Activated CD4-positive, alpha-beta T cell treated with anti-CD3 and anti-CD28 coated beads, Interleukin-2, amount 50 U/mL, for 48 hours (primary cell): ENCODE measurements around the gene LAMA5.

Experiments
- DNase-seq, 2 experiments: peaks; one replicate each; pipeline ENCODE4 v3.0.0-alpha.2; 2020

Gene LAMA5

DNA sequence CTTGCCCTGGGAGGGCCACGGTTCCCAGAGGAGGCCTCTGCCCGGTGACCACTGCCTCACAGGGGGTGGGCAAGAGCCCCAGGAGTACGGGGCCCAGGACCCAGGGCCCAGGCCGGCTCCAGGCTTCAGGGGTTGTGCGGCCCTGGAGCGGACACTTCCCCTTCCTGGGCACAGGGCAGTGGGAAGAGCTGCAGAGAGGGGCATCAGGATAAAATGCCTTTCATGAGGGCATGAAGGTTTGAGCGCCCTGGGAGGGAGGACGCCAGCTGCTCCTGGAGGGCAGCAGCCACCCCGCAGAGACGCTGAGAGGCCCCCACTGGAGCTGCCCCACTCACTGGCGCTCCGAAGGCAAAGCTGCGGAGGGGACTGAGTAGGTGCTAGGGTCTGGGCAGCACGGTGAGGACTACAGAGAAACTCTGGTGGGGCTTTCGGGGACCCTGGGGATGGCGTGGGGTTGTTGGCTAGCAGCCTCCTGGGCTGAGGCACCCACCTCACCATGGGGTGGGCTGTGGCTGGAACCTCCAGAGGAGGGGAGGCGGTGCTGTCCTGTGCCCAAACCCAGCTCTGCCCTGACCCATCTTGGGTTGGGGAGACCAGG lies 10.4 kb downstream of the LAMA5 start:
- no peak for DNase-seq

DNA sequence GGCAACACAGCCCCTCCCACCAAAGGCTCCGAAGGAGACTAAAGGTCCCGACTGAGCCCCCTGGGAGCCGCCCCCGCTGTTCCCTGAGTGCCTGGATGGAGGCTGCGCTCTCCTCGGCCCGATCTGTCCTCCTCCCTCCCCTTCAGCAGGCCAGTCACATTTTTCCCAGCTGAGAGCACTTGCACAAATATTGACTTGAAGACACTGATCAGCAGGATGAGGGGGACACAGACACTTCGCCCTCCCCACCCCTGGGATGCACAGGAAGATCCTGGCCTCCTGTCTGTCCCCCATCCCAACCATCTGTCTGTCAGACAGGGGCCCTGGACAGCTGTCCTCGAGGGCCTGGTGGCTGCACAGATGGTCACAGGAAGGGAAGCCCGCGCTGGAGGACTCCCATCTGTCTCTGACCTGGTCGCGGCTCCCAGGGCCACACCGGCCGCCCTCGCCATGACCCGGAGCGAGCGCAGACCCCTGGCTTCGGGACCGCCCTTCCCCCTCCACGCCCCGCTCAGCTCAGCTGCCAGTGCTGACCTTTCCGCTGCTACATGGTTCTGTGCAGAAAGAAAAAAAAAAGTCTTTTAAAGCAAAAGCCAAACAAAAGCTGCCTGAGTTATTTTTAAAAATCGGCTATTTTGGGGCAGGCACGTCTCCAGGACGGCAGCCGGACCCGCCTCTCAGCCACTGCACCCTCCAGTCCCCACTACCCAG lies 11.1 kb downstream of the LAMA5 start:
- no peak for DNase-seq

DNA sequence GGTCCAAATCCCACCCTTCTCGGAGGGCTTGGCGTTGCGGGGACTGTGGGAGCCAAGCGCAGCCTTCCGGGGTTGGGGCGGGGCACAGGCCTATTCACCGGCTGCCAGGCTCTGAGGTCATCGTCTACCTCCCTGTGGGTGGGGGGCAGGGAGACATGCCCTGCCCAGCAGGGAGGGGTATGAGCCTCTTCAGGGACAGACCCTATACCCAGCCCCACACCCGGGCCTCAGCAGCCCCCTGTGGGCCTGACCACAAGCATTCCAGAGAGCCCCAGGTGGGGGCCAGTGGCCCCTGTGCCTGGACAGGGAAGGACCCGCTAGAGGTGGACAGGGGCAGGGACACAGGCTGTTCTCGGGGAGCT lies 11.6 kb downstream of the LAMA5 start:
- DNase-seq, result no peak

DNA sequence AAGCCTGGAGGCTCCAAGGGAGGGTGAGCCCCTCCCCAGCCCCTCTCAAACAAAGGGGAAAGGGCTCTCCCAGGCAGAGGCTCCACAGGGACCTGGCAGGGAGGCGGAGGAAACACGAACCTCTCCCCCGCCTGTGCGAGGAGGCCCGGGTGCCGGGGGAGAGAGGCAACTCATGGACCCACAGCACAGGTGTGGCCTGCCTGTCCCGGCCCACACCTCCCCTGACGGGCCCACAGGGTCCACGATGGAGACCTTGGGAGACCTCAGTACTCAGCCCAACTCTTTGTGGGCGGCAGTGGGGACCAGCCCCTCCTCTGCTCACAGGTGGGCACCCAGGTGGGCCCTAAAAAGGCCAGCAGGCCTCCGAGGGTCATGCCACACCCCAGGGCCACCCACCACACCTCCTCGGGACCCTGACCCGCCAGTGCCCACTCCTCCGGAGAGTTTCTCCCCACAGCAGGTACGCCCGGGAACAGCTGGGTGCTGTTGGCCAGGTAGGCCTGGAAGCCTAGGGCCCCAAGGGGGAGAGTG lies 12.2 kb downstream of the LAMA5 start:
- no peak for DNase-seq

DNA sequence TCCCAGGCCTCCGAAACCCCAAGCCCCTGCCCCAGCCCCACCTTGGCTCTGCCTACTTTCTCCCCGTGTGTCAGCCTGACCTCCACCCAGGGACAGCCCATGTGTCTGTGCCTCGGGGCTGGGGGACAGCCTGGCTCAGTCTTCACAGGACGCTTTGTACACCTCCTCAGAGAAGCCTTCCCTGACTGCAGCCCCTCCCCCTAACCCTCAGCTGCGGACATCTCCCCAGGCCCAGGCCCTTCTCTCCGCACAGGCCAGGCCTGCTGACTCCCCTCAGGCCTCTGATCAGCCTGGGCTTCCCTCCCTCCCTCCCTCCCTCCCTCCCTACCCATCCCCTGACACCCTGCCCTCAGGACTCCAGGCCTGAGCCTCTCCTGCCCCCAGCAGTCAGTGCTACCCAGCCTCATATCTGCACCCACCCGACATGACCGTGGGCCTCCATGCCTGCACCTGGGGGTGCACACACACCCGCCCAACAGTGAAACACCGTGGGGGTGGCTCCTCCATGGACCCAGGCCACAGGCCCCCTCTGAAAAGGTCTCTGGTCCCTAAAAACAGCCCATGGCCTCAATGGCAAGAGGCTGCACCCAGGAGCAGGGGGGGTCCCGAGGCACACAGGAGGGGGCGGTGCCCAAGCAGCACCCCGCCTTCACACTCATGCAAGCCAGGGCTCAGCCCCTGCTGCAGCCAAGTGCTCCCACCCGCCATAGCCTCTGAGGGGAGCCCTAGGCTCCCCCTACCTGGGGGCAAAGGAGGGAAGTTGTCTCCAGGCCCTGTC lies 12.9 kb downstream of the LAMA5 start:
- DNase-seq, result no peak

DNA sequence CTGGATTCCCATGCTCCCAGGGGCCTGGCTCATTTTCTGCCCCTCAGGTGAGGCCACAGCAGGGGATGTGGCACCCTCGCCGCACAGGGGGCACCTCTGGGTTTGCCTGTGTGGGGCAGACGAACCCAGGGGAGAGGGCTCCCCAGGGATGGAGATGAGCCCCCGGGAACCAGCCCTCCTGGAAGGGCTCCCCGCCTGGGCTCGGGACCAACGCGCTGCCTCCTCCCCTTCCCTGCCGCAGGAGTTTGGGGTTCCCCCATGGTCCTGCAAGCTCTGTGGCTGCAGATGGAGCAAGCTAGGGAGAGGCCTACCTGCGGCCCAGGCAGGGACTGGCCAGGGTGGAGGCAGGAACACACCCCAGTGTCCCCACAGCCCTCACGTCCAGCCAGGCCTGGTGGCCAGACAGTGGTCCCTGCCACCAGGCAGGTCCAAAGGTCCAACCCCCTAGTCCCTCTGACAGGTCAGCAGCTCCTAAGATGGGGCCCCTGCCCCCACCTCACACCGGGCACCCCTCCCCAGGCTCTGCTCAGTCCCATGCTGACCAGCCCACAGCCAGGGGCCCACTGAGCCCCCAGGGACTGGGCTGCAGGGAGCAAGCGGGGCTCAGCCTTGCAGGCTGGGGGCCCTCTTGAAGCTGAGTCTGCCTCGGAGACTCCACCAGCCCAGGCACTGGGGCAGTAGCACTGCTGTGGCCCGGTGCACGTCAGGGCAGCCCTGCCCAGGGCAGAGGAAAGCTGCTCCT lies 13.7 kb downstream of the LAMA5 start:
- DNase-seq, result no peak

DNA sequence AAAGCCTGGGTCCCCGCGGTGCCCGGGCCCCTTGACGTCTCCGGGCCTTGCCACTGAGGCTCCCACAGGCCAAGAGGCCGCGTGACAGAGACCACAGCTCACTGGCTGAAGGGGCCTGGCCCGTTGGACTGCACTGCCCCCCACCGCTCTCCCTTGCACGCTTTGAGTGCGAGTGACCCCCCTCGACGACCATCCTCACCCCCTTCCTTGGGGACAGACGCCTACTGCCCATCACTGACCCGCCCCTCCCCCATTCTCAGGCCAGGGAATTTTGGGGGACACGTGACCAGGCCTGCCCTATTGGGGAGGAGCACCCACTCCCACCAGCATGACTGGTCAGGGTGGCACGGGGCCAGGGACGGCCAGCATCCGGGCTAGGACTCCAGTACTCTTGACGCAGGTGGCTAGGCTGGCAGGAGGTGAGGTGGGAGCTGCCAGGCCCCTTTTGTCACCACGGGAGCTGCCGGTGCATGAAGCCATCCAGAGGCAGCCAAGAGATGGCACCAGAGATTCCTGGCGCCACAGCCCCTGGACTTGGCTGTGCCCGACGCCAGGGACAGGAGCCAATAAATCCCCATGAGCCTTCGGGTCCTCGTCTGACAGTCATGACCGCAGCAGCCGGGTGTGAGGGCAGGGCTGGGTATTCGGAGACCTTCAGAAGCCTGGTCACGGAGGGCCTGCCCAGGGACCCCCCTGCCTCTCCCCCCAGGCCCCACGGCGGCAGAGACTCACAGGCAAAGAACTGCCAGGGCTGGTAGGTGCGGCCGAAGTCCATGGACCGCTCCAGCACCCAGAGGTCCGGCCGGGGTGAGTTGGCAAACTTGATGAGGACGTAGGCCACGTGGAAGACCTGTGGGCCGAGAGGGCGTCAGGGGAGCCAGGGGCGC lies 14.5 kb downstream of the LAMA5 start:
- no peak for DNase-seq

DNA sequence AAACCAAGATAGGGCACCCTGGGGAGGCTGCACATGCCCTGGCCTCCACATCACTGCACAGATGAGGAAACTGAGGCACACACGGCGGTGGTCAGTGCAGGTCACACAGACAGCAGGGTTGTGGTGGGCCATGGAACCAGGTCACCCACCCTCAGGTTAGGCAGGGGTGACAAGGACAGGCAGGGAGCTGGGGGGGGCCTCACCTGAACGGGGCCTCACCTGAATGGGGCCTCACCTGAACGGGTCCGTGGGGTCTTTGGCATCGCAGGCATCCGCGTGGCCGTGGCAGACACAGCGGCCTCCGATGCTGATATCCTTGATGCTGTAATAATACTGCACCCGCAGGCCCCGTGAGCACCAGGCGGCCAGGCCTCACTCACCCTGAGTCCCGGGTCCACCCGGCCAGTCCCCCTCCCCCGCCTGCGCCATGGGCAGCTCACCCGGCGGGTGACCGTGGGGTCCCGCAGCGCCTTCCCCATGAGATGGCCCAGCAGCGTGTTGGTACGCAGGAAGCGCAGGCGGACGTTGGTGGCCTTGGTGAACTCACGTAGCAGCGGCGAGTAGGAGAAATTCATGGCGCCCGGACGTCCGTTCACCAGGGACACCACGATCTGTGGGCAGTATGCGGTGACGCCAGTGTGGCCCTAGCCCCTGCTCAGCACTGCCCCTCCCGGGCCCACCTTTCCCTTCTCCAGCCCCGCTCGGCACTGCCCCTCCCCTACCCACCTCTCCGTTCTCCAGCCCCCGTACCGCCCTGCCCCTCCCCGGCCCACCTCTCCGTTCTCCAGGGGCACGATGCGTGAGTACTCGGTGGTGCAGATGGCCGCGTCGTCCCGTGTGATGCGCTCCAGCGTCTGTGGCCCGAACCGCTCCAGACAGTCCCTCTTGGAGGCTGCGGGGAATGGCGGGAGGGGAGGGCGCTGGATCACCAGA lies 15.4 kb downstream of the LAMA5 start:
- DNase-seq, result no peak

DNA sequence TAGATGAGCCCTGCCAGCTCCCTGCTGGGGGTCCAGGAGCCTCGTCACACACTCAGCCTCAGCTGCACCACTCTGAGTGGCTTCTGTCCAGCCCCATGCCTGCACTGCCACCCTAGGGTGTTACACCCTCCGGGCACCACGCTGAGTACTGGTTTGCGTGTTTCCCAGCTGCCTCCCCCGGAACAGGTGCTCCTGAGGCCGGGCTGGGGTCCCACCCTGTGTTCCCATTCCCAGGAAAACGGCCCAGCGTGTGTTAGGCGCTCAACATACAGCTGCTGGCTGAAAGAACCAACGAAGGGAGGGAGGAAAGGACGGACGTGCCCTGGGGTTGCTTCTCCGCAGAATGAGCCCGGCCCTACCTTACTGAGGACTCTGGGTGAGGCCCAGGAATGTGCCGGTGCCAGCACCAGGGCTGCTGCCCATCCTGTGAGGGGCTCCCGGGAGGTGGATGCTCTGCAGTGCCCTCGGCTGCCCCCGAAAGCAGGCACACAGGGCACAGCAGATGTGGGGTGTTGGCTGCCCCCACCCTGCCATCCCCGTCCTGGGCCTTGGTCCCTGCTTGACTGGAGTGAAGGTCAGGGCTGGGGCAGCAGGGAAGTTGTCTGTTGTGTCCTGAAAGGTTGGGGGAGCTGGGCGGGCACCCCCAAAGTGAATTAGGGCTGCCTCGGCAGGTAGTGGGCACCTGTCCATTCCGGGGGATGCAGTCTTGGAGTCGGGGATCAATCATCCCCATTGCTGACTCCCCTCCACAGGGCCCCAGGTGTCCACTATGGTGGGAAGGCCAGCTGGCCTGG lies 16.3 kb downstream of the LAMA5 start:
- DNase-seq, result no peak

DNA sequence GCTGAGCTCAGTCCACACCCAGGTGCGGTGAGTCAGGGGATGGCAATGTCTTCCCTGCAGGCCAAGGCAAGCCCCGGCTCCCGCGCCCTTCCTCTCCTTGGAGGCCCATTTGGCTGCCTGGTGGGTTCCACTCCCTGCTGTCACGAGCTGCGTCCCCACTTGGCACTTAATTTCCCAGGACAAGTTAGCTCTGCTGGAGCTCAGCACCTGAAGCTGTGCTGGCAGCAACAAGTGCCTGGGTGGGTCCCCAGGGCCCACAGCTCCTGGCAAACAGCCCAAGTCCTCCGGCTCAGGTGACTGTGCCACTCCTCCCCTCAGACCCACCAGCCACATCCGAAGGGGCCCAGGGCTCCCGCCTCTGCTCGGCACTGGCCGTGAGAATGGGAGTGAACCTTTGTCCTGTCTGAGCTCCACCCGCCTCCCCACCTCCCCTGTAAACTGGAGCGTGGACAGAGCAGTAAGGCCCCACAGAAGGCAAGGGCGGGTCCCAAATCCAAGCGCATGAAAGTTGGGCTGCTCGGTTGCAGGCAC lies 16.9 kb downstream of the LAMA5 start:
- DNase-seq, result no peak

DNA sequence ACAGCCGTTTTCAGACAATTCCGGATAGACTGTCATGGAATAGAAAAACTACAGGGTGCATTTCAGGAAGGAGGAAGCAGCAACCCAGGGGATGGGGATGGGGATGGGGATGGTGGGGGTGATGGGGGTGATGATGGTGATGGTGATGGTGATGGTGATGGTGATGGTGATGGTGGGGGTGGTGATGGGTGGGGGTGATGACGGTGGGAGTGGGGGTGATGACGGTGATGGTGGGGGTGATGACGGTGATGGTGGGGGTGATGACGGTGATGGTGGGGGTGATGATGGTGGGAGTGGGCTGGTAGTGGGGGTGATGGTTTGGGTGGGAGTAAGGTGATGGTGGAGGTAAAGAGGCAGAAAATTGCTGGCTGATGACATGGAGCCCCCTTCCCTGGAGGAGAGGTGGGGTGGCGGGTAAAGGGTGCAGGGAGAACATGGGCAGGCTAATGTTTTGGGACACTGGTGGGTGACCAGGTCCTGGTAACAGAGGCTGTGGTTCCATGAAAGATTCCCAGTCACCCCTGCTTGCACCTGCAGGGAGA lies 17.5 kb downstream of the LAMA5 start:
- DNase-seq, result no peak

DNA sequence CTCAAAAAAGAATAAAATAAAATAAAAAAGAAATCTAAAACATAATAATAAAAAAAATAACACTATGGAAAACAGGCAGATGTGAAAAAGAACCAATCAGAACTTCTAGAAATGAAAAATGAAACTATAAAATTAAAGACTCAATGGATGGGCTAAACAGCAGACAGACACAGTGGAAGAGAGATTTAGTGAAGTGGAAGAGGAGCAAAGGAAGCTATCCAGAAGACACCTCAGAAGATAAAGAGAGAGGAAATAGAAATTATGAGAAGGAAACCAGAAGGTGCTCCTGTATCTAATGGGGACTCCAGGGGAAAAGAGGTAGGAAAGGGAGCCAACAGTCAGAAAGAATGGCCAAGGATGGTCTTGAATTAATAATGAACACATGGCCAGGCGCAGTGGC lies 18.5 kb downstream of the LAMA5 start:
- no peak for DNase-seq

DNA sequence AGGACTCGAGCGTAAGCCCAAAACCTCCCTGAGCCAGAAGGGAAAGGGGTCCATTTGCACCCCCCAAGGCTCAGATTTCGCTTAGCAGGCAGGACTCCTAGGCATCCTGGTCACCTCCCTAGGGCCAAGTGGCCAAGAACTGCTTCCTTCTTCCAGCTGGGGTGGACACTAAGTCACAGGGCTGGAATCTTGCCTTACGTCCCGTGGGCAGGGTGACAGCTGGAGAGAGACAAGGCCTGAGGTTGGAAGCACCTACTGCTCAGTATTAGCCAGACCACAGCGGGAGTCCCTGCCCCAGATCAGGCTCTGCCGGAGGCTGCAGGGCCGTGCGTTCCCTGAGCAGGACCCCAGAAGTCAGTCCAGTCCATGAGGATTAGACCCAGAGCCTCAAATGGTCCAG lies 19.7 kb downstream of the LAMA5 start:
- DNase-seq, result no peak

DNA sequence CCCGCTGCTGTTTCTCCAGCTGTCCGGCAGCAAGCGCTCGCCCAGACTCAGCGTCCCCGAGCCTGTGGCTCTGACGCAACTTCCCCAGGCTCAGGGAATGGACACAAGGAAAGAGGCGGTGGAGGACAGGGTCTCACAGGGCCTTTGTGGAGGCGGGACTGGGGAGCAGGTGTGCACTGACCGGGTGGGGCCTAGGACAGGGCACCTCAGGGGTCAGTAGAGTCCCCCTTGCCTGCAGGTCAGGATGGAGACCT lies 20.0 kb downstream of the LAMA5 start:
- DNase-seq, result no peak

DNA sequence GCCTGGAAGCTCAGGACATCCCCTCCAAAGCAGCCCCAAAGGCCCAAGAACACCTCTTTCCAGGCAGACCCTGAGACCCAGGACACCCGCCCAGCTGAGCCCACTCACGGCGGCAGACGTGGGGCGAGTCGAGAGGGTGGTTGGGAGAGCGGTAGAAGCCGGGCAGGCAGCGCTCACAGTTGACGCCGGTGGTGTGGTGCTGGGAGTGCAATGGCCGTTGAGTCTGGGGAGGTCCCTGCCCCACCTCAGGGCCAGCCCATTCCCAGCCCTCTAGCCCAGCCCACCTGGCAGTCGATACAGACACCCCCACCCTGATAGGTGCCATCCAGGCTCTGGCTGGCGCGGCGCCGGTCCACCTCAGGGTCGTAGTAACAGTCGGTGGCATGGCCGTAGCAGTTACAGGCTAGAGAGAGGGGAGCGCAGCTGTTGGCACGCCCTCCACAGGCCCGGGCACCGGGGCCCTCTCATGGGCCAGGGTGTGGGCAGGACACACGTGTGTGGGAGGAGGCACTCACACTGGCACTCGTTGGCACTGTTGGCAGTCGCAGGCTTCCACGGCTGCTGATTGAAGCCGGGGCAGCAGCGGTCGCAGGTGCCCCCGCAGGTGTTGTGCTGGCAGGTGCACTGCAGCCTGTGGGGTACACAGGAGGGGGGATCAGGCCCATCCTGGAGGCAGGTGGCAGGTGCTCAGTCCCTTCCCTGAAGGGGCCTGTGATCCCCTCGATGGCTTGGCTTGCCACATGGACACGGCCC lies 20.5 kb downstream of the LAMA5 start:
- DNase-seq, result no peak

DNA sequence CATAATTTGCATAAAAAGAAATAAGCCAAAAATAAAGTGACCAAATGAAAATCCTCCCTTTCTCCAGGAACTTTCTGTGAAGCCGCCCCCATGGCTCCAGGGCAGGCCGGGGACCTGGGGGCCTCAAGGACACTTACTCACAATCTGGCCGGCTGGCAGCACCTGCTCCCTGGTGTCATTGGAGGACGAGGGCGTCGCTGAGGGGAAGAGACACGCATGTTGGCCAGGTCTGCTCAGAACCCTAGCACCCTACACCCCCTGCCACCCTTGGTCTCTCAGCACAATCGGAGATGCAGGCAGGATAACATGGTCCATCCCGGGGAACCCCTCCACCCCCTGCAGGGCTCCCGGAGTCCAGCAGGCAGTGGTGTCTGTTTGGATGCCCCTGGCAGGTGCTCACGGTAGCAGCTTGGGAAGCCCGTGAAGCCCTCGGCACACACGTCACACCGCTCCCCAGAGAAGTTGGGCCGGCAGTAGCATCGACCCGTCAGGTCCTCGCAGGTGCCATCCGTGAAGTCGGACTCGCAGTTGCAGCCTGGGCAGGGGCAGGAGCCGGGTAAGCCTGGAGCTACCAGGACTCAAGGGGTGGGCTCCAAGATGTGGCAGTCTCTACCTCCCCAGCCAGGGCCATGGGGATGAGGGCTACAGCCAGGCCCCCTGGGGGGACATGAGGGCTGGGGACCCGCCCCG lies 21.3 kb downstream of the LAMA5 start:
- DNase-seq, result no peak

DNA sequence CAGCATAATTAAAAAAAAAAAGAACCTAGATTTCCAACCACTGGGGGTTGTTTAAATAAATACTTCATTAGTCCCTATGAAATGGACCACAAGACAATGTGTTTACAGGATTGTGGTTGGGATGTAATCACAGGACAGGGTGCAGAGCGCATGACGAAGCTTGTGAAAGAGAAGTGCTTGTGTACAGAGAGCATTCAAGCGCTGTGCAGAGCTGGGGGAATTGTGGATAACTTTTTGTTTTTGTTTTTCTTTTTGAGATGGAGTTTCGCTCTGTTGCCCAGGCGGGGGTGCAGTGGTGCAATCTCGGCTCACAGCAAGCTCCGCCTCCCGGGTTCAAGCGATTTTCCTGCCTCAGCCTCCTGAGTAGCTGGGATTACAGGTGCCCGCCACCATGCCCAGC lies 22.3 kb downstream of the LAMA5 start:
- DNase-seq, result no peak

DNA sequence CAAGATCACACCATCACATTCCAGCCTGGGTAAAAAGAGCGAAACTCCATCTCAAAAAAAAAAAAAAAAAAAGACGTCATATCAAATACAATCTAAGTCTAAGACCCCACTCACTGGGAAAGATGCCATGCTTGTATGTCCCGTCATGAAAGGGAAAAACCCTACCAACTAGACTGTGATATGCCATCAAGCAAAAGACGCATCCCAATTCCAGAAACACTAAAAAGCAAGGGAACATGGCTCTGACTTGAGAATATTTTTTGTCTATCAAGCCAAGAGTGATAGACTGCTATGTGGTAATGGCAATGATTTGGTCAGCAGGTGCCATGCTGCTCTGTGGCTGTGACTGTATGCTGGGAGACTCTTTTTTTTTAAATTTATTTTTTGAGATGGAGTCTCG lies 23.0 kb downstream of the LAMA5 start:
- no peak for DNase-seq

DNA sequence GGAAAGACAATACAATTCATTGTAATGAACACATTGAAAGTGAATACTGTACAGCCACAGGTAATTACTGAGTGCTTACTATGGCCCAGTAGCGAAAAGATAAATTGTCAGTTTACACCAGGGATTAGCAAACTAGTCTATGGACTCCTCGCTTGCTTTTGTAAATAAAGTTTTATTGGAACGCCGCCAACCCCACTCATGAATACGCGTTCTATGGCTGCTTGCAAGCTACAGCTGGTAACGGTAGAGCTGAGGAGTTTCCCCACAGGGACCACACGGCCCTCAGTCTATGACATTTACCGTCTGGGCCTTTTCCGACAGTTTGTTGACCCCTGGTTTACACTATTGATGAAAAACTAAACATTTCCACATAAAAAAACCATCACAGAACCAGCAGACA lies 24.2 kb downstream of the LAMA5 start:
- DNase-seq, result no peak
